CD4-positive, CD25-positive, alpha-beta regulatory T cell (primary cell): ENCODE results near the gene LRP2. TPM values are rescaled to one million over a fixed set of nuclear protein-coding genes. Genes with fewer than 3 reads are reported as not detected.

Source experiments
- ATAC-seq, 2 donors: fragments of 150-1000 bp; cut with Tn5 transposase; one replicate each; pipeline ENCODE4 v1.10.0; 2021; ENCODE audit warnings: low read depth in 2 of 2, moderate number of reproducible peaks in 2 of 2, moderate library complexity in 1 of 2
- DNase-seq, 3 donors: peaks; one replicate each; pipeline versions ENCODE4 v3.0.0 to v3.0.0-alpha.2; 2012 to 2022; ENCODE audit warnings: mixed read lengths in 1 of 3
- H3K27ac ChIP-seq: one replicate; pipeline ENCODE4 v1.7.0; 2013; ENCODE audit warnings: mild to moderate bottlenecking, low read length; ENCODE audit not compliant: insufficient read depth, poor library complexity, severe bottlenecking
- H3K27me3 ChIP-seq: one replicate; pipeline ENCODE4 v1.7.0; 2013; ENCODE audit warnings: low read length; ENCODE audit not compliant: control insufficient read depth, insufficient read depth
- H3K36me3 ChIP-seq: one replicate; pipeline ENCODE4 v1.7.0; 2013; ENCODE audit warnings: mild to moderate bottlenecking, low read length, moderate library complexity; ENCODE audit not compliant: control insufficient read depth, insufficient read depth
- H3K4me1 ChIP-seq: 2 replicates; pipeline ENCODE4 v1.7.0; 2013; ENCODE audit warnings: mild to moderate bottlenecking, low read length; ENCODE audit not compliant: insufficient read depth, control insufficient read depth, poor library complexity, severe bottlenecking
- H3K4me3 ChIP-seq: one replicate; pipeline ENCODE4 v1.7.0; 2013; ENCODE audit warnings: low read depth, mild to moderate bottlenecking, low read length, moderate library complexity
- H3K9me3 ChIP-seq, 2 experiments: 1 replicate in 1 of 2; 2 replicates in 1 of 2; pipeline ENCODE4 v1.7.0; 2013; ENCODE audit warnings: low read length in 2 of 2, mild to moderate bottlenecking in 1 of 2, moderate library complexity in 1 of 2; ENCODE audit not compliant: control insufficient read depth in 2 of 2
- H3K27ac Mint-ChIP-seq, 3 donors: one replicate each; pipeline ENCODE4 v1.8.0; 2020 to 2022; ENCODE audit warnings: mild to moderate bottlenecking in 3 of 3, mixed read lengths in 3 of 3, moderate library complexity in 2 of 3
- H3K27me3 Mint-ChIP-seq: one replicate; pipeline ENCODE4 v1.8.0; 2022; ENCODE audit warnings: mild to moderate bottlenecking, mixed read lengths
- H3K36me3 Mint-ChIP-seq: one replicate; pipeline ENCODE4 v1.8.0; 2020; ENCODE audit warnings: mixed read lengths
- H3K4me1 Mint-ChIP-seq, 4 donors: one replicate each; pipeline ENCODE4 v1.8.0; 2020 to 2022; ENCODE audit warnings: mixed read lengths in 4 of 4, mild to moderate bottlenecking in 1 of 4
- H3K4me3 Mint-ChIP-seq, 4 donors: one replicate each; pipeline ENCODE4 v1.8.0; 2020 to 2022; ENCODE audit warnings: mild to moderate bottlenecking in 4 of 4, mixed read lengths in 4 of 4, moderate library complexity in 3 of 4
- H3K9me3 Mint-ChIP-seq, 7 donors: one replicate each; pipeline ENCODE4 v1.8.0; 2020 to 2022; ENCODE audit warnings: mixed read lengths in 7 of 7, mild to moderate bottlenecking in 3 of 7, moderate library complexity in 2 of 7
- polyA plus RNA-seq, 4 donors: library from polyadenylated mRNA; unstranded; fragments of 300-500 nt; fragmentation: Illumina TruSeq; gene quantifications; one replicate each; pipeline ENCODE4 v1.2.3, GENCODE V29; 2021
- total RNA-seq: library from RNA; stranded (reverse); gene quantifications from one replicate; pipeline ENCODE4 v1.2.3, GENCODE V29; 2022

Gene LRP2
- total and polyA plus RNA-seq, 5 donors from 2014 or later: not detected

DNA sequence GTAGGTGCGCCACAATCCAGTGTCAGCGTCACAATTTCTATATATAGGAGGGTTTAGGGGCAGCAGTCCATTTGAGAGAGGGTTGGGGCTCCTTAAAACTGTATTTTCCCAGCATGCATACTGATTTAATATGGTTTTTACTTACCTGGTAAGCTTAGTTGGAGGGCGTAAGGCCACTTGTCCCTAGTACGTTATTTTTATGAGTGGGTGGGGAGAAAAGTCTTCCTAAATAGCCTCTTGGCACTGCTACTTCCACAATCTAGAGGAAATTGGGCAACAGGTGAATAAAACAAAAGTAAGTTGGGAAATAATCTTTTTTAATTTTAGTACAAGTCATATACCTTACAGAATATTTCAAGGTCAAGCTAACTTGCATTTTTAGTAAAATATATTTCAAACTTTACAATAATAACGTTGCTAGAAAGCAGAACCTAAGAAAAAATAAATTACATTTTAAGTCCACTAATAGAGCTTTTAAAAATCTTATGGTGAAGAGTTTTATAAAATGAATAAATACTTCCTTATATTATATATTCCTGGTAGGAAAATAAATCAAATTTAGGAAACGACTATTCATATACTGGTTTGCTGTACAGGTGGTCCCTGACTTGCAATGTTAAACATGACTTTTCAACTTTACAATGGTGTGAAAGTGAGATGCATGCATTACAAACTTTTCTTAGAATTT is 272.1 kb downstream of the LRP2 start:
- no peaks in the 10 kb centered on the region for H3K9me3 ChIP-seq
- H3K4me1 Mint-ChIP-seq: no peaks in the 10 kb centered on the region
- H3K4me1 ChIP-seq: no peaks in the 10 kb centered on the region
- no peak overlapping the region for H3K27ac ChIP-seq
- H3K9me3 Mint-ChIP-seq: peaks cover 0 to 3% (median 0%) of the 10 kb centered on the region in 7 donors
- H3K4me3 Mint-ChIP-seq: no peak overlapping the region
- H3K4me3 ChIP-seq: no peak overlapping the region
- H3K36me3 ChIP-seq: no peaks in the 10 kb centered on the region
- no peak for DNase-seq
- H3K27me3 Mint-ChIP-seq: peaks cover 13% of the 10 kb centered on the region
- no peaks in the 10 kb centered on the region for H3K36me3 Mint-ChIP-seq
- no peak for ATAC-seq
- H3K27ac Mint-ChIP-seq: no peak overlapping the region
- peaks cover 2% of the 10 kb centered on the region for H3K27me3 ChIP-seq

DNA sequence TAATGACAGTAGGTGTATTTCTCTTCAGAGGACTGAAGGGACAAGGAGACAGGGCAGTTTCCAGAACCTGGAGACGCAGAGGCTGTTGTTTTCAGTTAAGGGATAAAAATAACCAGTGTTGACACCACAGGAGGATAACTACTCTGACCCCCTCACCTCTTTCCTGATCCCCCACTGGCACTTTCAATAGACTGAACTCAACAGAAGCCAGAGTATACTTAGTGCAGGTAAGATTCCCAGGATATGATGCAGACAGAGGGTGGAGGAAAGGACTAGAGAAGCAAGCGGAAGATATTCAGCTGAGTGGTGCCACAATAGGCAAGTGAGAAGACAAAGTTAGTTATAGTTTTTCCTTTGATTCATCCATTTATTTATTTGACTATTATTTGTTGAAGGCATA is 273.2 kb downstream of the LRP2 start:
- Histone ChIP-seq H3K27me3 (peaks cover 2% of the 10 kb centered on the region), H3K27ac (no peak overlapping the region), H3K36me3 (no peaks in the 10 kb centered on the region), H3K4me3 (no peak overlapping the region), H3K4me1 (no peaks in the 10 kb centered on the region), H3K9me3 (no peaks in the 10 kb centered on the region)
- Mint-ChIP-seq H3K4me3 (no peak overlapping the region), H3K9me3 (peaks cover 0 to 3% (median 0%) of the 10 kb centered on the region in 7 donors), H3K27ac (no peak overlapping the region), H3K27me3 (peaks cover 12% of the 10 kb centered on the region), H3K4me1 (no peaks in the 10 kb centered on the region), H3K36me3 (no peaks in the 10 kb centered on the region)
- DNase-seq (no peak), ATAC-seq (no peak)

DNA sequence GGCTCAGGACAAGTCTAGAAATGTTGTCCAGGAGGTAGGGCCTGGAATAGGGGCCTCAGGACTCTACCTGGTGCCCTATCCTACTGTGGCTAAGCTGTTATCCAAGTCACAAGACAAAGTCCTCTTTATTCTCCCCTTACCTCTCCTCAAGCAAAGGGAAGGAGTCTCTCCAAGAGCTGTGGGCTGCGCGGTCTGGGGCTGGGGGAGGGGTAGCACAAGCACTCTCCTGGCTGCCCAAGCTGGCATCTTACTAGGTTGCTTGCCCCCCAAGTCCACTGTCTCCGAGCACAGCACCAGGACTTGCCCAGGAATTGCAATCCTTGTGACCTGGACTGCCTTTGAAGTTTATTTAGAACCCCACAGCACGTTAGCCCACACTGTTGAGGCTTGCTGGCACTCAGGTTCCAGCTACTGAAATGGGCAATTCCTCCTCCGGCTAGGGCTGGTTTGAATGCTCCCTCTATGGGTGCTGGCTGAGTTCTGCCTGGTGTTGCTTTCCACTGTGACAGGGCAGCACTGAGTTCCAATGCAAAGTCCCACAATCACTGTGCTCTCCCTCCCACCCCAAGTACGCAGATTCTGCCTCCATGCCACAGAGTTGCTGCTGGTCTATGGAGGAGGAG is 274.5 kb downstream of the LRP2 start:
- Mint-ChIP-seq H3K27me3 (peaks cover 15% of the 10 kb centered on the region), H3K27ac (no peak overlapping the region), H3K4me1 (no peaks in the 10 kb centered on the region), H3K9me3 (peaks cover 0 to under 1% (median 0%) of the 10 kb centered on the region in 7 donors), H3K4me3 (no peak overlapping the region), H3K36me3 (no peaks in the 10 kb centered on the region)
- Histone ChIP-seq H3K36me3 (no peaks in the 10 kb centered on the region), H3K27me3 (peaks cover 2% of the 10 kb centered on the region), H3K4me3 (no peak overlapping the region), H3K9me3 (no peaks in the 10 kb centered on the region), H3K4me1 (no peaks in the 10 kb centered on the region), H3K27ac (no peak overlapping the region)
- DNase-seq (no peak), ATAC-seq (no peak)

DNA sequence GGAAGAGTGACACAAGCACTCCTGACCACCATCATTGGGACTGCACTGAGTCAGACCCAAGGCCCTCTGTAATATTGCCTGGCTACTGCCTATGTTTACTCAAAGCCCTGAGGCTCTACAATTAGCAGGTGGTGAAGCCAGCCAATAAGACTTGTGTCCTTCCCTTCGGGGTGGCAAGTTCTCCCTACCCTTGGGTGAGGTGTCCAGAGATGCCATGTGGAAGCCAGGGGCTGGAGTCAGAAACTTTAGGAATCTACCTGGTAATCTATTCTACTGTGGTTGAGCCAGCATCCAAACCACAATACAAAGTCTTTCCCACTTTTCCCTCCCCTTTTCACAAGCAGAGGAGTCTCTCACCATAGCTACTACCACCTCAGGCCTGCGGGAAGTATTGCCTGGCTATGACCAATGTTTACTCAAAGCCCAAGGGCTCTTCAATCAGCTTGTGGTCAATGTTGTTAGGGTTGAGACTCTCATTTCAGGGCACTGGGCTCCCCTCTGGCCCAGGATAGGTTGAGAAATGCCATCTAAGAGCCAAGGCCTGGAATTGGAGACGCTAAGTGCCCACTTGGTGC is 275.4 kb downstream of the LRP2 start:
- Histone ChIP-seq H3K4me3 (no peak overlapping the region), H3K4me1 (no peaks in the 10 kb centered on the region), H3K36me3 (no peaks in the 10 kb centered on the region), H3K9me3 (no peaks in the 10 kb centered on the region), H3K27me3 (peaks cover 2% of the 10 kb centered on the region), H3K27ac (no peak overlapping the region)
- Mint-ChIP-seq H3K4me1 (no peaks in the 10 kb centered on the region), H3K9me3 (no peaks in the 10 kb centered on the region), H3K36me3 (no peaks in the 10 kb centered on the region), H3K27ac (no peak overlapping the region), H3K27me3 (peaks cover 12% of the 10 kb centered on the region), H3K4me3 (no peak overlapping the region)
- DNase-seq (no peak), ATAC-seq (no peak)

DNA sequence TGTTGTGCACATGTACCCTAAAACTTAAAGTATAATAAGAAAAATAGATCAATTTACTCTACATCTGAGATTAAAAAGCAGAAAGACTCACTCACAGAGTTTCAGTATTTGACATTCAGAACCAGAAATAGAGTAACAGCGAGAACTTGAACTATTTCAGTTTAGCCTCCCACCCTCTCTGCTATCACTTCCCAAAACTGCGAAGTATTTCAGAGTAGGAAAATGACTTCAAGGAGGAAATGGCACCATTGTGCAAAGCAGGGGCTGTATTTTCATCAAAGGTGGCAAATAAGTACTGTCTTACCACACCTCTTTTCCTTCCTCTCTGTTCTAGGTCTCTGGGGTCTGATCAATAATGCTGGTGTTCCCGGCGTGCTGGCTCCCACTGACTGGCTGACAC is 279.3 kb downstream of the LRP2 start:
- no peak for DNase-seq
- Mint-ChIP-seq H3K27me3 (peaks cover 12% of the 10 kb centered on the region), H3K4me3 (no peak overlapping the region), H3K9me3 (no peaks in the 10 kb centered on the region), H3K4me1 (no peaks in the 10 kb centered on the region), H3K27ac (no peak overlapping the region), H3K36me3 (no peaks in the 10 kb centered on the region)
- Histone ChIP-seq H3K27me3 (peaks cover 4% of the 10 kb centered on the region), H3K4me3 (no peak overlapping the region), H3K4me1 (no peaks in the 10 kb centered on the region), H3K36me3 (no peaks in the 10 kb centered on the region), H3K27ac (no peak overlapping the region), H3K9me3 (no peaks in the 10 kb centered on the region)
- no peak for ATAC-seq

DNA sequence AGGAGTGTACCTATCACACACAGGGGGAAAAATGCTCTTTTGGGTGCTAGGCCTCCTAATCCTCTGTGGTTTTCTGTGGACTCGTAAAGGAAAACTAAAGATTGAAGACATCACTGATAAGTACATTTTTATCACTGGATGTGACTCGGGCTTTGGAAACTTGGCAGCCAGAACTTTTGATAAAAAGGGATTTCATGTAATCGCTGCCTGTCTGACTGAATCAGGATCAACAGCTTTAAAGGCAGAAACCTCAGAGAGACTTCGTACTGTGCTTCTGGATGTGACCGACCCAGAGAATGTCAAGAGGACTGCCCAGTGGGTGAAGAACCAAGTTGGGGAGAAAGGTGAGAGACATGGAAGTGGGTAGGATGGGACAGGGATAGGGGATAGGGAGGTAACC is 280.8 kb downstream of the LRP2 start:
- ATAC-seq (no peak), DNase-seq (no peak)
- Mint-ChIP-seq H3K27ac (no peak overlapping the region), H3K9me3 (no peaks in the 10 kb centered on the region), H3K27me3 (peaks cover 12% of the 10 kb centered on the region), H3K4me3 (no peak overlapping the region), H3K4me1 (no peaks in the 10 kb centered on the region), H3K36me3 (no peaks in the 10 kb centered on the region)
- Histone ChIP-seq H3K27me3 (peaks cover 4% of the 10 kb centered on the region), H3K4me3 (no peak overlapping the region), H3K4me1 (no peaks in the 10 kb centered on the region), H3K27ac (no peak overlapping the region), H3K9me3 (no peaks in the 10 kb centered on the region), H3K36me3 (no peaks in the 10 kb centered on the region)

DNA sequence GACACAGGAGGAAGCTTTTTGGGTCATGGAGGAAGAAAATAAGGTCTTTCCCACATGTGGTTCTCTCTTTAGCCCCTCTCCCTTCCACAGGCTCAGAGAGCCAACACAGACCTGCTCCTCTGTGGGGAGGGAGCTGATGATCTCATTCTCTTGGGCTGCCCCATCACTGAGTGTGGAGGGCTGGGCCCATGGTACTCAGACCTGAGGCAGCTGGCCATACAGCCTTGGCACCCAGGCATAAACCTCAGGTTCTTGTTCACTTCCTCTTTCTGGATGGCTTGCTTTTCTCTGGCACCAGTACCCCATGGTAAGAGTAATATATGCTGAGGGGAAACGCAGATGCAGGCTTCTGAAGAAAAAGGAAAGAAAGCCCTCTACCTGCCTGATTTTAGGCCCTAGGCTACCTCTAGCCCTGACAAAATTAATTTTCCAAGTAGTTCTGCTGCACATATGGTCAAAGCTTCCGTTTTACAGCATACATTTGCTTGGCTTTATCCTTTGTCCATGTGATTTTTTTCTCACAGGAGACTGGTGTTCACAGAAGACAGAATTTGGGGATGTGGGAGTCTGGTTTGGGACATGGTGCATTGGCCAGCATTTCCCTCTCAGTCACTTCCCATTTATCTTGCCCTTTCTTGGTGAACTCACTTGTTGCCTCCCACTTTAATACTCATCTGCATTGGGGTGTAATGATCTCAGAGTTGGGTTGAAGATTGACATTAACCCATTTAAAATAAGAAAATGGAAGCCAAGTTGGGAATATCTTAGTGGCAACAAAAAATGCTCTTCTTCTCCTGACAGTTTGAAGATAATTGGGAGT is 281.9 kb downstream of the LRP2 start:
- DNase-seq: no peak
- Mint-ChIP-seq H3K27ac (no peak overlapping the region), H3K4me3 (no peak overlapping the region), H3K36me3 (no peaks in the 10 kb centered on the region), H3K27me3 (peaks cover 7% of the 10 kb centered on the region), H3K9me3 (no peaks in the 10 kb centered on the region), H3K4me1 (no peaks in the 10 kb centered on the region)
- Histone ChIP-seq H3K27me3 (peaks cover 4% of the 10 kb centered on the region), H3K27ac (no peak overlapping the region), H3K9me3 (no peaks in the 10 kb centered on the region), H3K36me3 (no peaks in the 10 kb centered on the region), H3K4me1 (no peaks in the 10 kb centered on the region), H3K4me3 (no peak overlapping the region)
- peak; percentile 31 to 40 for ATAC-seq
